Activated T-cell treated with anti-CD3 and anti-CD28 coated beads for 1 hour (primary cell): ENCODE measurements around the gene HPCAL1.

Experiments used
- DNase-seq: peaks from one replicate; pipeline ENCODE4 v3.0.0-alpha.2; 2020; ENCODE audit warnings: low read depth

The HPCAL1 gene

GRCh38 chr2:10466801-10467200 is 164.1 kb downstream of the HPCAL1 start:
- DNase-seq: no peak

GRCh38 chr2:10467401-10467800 is 164.7 kb downstream of the HPCAL1 start:
- DNase-seq: no peak

- no peak for DNase-seq
These were observed 166.6 kb downstream of the HPCAL1 start for GRCh38 chr2:10469301-10469700.

- no peak for DNase-seq
These were observed 167.4 kb downstream of the HPCAL1 start for GRCh38 chr2:10469955-10470608.

- no peak for DNase-seq
These were observed 168.4 kb downstream of the HPCAL1 start for GRCh38 chr2:10471046-10471571.

- no peak for DNase-seq
These were observed 169.3 kb downstream of the HPCAL1 start for GRCh38 chr2:10471955-10472354.

- no peak for DNase-seq
These were observed 170.5 kb downstream of the HPCAL1 start for GRCh38 chr2:10473121-10473756.

GRCh38 chr2:10475221-10475722 is 172.6 kb downstream of the HPCAL1 start:
- no peak for DNase-seq

GRCh38 chr2:10475811-10476660 is 173.3 kb downstream of the HPCAL1 start:
- no peak for DNase-seq

- no peak for DNase-seq
These were observed 174.2 kb downstream of the HPCAL1 start for GRCh38 chr2:10476723-10477442.
